Hepatocyte (in vitro differentiated cells): ENCODE data around the gene GRID1.

ENCODE experiments used
- CTCF ChIP-seq: fragments of 200-600 bp; sonication (generic); IDR thresholded peaks from 2 replicates; pipeline ENCODE4 v1.5.1; 2016; ENCODE audit warnings: antibody characterized with exemption, mild to moderate bottlenecking; ENCODE audit not compliant: poor library complexity
- EZH2 ChIP-seq: fragments of 200-600 bp; sonication (generic); IDR thresholded peaks from 2 replicates; pipeline ENCODE4 v1.6.1; 2016; ENCODE audit warnings: antibody characterized with exemption, mild to moderate bottlenecking, borderline replicate concordance
- EZH2phosphoT487 ChIP-seq: fragments of 200-600 bp; sonication (generic); IDR thresholded peaks from one replicate; pipeline ENCODE4 v1.6.1; 2018; ENCODE audit warnings: antibody characterized with exemption, mild to moderate bottlenecking, low read depth, moderate library complexity; ENCODE audit not compliant: unreplicated experiment, severe bottlenecking

GRCh38 chr10:86345859-86346798 is 20.5 kb downstream of the GRID1 start:
- TF ChIP-seq EZH2: no peak
- TF ChIP-seq CTCF: no peak
- no peak for TF ChIP-seq EZH2phosphoT487
